Measurements from ENCODE around the gene PLEKHO2.

- TF ChIP-seq POLR2A (IDR thresholded peaks at IDR 0.05; ENCODE audit: low read depth, low read length) (no peak), POLR2AphosphoS5 (IDR thresholded peaks at IDR 0.05; ENCODE audit: low read depth, low read length) (no peak)
Measured at GRCh38 chr15:64861960-64862359, 20.2 kb downstream of the PLEKHO2 start.
